GM12878 (cell line): ENCODE results near the gene DENND1A.

Source experiments
- BHLHE40 ChIP-seq, 2 experiments: fragments of 450-650 bp in 1 of 2; IDR thresholded peaks; 2 replicates each; pipeline ENCODE4 v1.6.1; 2011 to 2017; ENCODE audit warnings: low read depth in 2 of 2, borderline replicate concordance in 1 of 2, improper control_type of control experiment in 1 of 2, low read length in 1 of 2, mild to moderate bottlenecking in 1 of 2
- TF ChIP-seq, protein P1 (sequence below): fragments of 450-650 bp; IDR thresholded peaks from 2 replicates; pipeline ENCODE4 v1.6.1; 2017; ENCODE audit warnings: borderline replicate concordance

DNA sequence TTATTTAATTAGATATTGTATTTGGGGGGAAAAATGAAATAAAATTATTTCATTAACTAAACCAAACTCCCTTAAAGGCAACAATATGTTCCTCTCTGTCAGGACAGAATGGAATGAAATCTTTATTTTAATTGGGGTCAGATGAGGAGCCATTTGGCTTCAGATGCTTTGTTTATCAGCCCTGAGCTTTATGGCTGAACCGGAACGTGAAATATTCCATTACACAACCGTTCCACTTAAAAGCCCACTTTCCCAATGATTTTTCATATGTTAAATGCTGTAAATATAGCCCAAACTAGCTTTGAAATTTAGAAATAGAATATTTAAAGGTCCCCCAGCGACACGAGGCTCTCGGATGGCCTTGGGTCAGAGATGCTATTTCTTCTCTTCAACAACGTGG, 424.4 kb downstream of the DENND1A start:
- TF ChIP-seq BHLHE40 (IDR thresholded peaks at IDR 0.05; ENCODE audit: borderline replicate concordance in 1 of 2, low read depth in 2 of 2, low read length in 1 of 2): no peak
- TF ChIP-seq, protein P1, sequence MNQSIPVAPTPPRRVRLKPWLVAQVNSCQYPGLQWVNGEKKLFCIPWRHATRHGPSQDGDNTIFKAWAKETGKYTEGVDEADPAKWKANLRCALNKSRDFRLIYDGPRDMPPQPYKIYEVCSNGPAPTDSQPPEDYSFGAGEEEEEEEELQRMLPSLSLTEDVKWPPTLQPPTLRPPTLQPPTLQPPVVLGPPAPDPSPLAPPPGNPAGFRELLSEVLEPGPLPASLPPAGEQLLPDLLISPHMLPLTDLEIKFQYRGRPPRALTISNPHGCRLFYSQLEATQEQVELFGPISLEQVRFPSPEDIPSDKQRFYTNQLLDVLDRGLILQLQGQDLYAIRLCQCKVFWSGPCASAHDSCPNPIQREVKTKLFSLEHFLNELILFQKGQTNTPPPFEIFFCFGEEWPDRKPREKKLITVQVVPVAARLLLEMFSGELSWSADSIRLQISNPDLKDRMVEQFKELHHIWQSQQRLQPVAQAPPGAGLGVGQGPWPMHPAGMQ: no peak
